Large intestine (tissue), 3 donors: ENCODE data around the gene HOXD13. TPM values are rescaled to one million over a fixed set of nuclear protein-coding genes. Genes with fewer than 3 reads are reported as not detected.
A peak's percentile ranks its signal among the peaks of the same experiment; 100 is the strongest.

Source experiments
- DNase-seq, 2 donors: peaks; one replicate each; pipeline versions ENCODE4 v3.0.0 to v3.0.0-alpha.2; 2013
- H3K27ac ChIP-seq: one replicate; pipeline ENCODE4 v1.5.1; 2013; ENCODE audit warnings: low read length
- H3K27me3 ChIP-seq: 2 replicates; pipeline ENCODE4 v1.6.1; 2013; ENCODE audit warnings: low read length; ENCODE audit not compliant: control insufficient read depth, insufficient read depth
- H3K36me3 ChIP-seq: 2 replicates; pipeline ENCODE4 v1.6.1; 2013; ENCODE audit warnings: low read length; ENCODE audit not compliant: control insufficient read depth, insufficient read depth
- H3K4me1 ChIP-seq: one replicate; pipeline ENCODE4 v1.6.1; 2013; ENCODE audit warnings: low read length; ENCODE audit not compliant: control insufficient read depth, insufficient read depth
- H3K4me3 ChIP-seq: one replicate; pipeline ENCODE4 v1.5.1; 2013; ENCODE audit warnings: low read length
- H3K9me3 ChIP-seq: one replicate; pipeline ENCODE4 v1.6.1; 2013; ENCODE audit warnings: mild to moderate bottlenecking, low read depth, low read length, moderate library complexity; ENCODE audit not compliant: control insufficient read depth
- WGBS: methylation state at CpG from one replicate; pipeline ENCODE4 v1.1.5; 2013; ENCODE audit warnings: low lambda C conversion rate; ENCODE audit not compliant: insufficient coverage; 5-methylcytosine and 5-hydroxymethylcytosine counted together
- polyA plus RNA-seq: library from polyadenylated mRNA; unstranded; fragments of 120-200 nt; gene quantifications from one replicate; pipeline ENCODE4 v1.2.1, GENCODE V29; 2013

Gene HOXD13
- polyA plus RNA-seq, 1 donor: not detected

DNA sequence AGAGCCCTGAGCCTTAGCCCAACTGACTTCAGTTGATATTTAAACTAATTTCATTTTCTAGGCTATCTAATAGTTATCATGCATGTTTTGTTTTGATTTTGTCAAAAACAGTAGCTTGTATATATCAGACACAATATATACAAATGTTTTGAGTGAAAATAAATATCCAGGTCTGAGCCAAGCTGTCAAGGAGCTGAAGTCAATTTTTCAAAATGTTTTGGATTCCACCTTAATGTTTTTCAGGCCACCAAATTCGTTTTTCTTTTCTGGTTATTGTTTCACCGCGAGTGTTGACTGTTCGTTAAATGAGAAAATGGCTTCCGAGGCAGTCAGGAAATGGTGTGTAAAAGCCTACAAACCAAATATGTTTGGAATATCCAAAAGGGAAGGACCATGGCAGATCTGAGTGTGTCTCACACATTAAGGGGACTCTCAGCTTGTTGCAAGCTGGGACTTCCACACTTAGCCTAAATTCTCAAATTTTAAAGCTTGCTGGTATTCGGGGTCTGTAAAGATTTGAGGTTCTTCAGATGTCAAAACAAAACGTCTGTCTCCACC is 9.9 kb downstream of the HOXD13 start:
- no peaks in the 10 kb centered on the region for H3K4me1 ChIP-seq
- H3K27me3 ChIP-seq: peaks cover 100% of the 10 kb centered on the region
- 0% methylated on average over 1 of the region's 7 CpGs for WGBS
- H3K36me3 ChIP-seq: no peaks in the 10 kb centered on the region
- H3K4me3 ChIP-seq: no peak overlapping the region
- no peak overlapping the region for H3K27ac ChIP-seq
- H3K9me3 ChIP-seq: peaks cover 37% of the 10 kb centered on the region
- no peak for DNase-seq

- no peak overlapping the region for H3K27ac ChIP-seq
- peaks cover 96% of the 10 kb centered on the region for H3K27me3 ChIP-seq
- WGBS: no CpG with 5 or more reads among the region's 7 CpGs
- H3K9me3 ChIP-seq: peaks cover 35% of the 10 kb centered on the region
- H3K4me1 ChIP-seq: no peaks in the 10 kb centered on the region
- H3K4me3 ChIP-seq: no peak overlapping the region
- H3K36me3 ChIP-seq: no peaks in the 10 kb centered on the region
- DNase-seq: no peak
Observed at GRCh38 chr2:176103194-176103593, 10.7 kb downstream of the HOXD13 start.

DNA sequence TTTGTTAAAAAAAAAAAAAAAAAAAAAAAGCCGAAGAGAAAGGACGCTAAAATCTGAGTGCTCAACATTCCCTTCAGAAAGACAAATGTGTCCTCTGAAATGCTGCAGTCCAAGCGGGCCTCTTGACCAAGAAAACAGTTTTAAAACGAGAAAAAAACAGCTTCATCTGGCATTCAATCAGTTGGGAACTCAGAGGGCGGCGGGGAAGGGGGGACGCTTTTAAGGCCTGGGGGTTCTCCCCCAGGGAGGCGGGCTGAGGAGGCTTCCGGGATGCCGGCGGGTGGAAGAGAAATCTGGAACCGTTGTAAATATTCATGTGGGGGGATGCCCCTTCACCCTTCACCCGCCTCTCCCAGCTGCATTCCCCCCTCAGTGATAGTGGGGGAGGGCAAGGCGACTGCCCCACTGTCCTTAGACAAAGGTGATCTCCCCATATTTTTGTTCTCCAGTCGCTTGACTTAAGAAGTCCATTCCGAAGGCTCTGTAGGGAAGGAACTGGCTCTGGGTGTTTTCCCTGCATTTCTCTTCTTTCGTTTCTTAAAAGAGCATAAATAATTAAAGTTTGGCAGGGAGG is 11.3 kb downstream of the HOXD13 start:
- no peak overlapping the region for H3K27ac ChIP-seq
- no peak overlapping the region for H3K4me3 ChIP-seq
- H3K9me3 ChIP-seq: peaks cover 29% of the 10 kb centered on the region
- no peaks in the 10 kb centered on the region for H3K4me1 ChIP-seq
- no peak for DNase-seq
- 0% methylated on average over 2 of the region's 17 CpGs for WGBS
- peaks cover 96% of the 10 kb centered on the region for H3K27me3 ChIP-seq
- H3K36me3 ChIP-seq: no peaks in the 10 kb centered on the region

GRCh38 chr2:176104316-176105077 is 12.0 kb downstream of the HOXD13 start:
- no peaks in the 10 kb centered on the region for H3K4me1 ChIP-seq
- peaks cover 29% of the 10 kb centered on the region for H3K9me3 ChIP-seq
- no CpG with 5 or more reads among the region's 56 CpGs for WGBS
- peaks cover 96% of the 10 kb centered on the region for H3K27me3 ChIP-seq
- no peaks in the 10 kb centered on the region for H3K36me3 ChIP-seq
- no peak for DNase-seq
- H3K27ac ChIP-seq: no peak overlapping the region
- no peak overlapping the region for H3K4me3 ChIP-seq

DNA sequence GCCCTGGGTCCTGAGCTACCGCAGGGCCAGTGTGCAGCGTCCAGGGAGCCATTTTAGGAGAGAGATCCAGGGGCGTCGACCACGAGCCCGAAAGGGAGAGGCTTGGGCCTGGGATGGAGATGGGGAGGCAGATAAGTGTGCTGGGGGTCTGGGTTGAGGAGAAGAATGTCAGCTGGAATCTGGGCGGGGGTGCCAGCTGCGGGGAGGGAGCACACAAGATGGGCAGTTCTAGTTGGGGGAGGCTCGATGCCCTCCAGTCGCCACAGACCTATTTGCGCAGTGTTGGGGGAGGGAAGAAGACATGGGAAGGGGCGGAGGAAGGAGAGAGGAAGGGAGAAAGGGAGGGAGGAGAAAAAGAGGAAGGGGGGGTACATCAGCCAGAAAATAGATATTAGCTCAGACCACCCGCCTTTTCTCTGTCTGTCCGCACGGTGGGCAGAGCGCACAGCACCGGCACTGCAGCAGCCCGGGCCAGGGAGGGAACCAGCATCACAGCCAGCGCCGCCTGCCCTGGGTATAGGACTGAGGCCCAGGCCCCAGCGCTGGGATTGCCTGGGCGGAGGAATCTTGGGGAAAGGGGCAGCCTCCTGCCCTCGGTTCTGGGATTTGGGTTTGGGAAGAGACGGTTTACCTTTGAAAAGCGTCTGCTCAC is 12.7 kb downstream of the HOXD13 start:
- no peak for DNase-seq
- H3K9me3 ChIP-seq: peaks cover 25% of the 10 kb centered on the region
- no peak overlapping the region for H3K4me3 ChIP-seq
- H3K27ac ChIP-seq: no peak overlapping the region
- peaks cover 96% of the 10 kb centered on the region for H3K27me3 ChIP-seq
- no peaks in the 10 kb centered on the region for H3K4me1 ChIP-seq
- no peaks in the 10 kb centered on the region for H3K36me3 ChIP-seq
- 4% methylated on average over 4 of the region's 25 CpGs for WGBS

GRCh38 chr2:176105730-176106580 is 13.4 kb downstream of the HOXD13 start:
- no peaks in the 10 kb centered on the region for H3K4me1 ChIP-seq
- H3K27me3 ChIP-seq: peaks cover 96% of the 10 kb centered on the region
- no peak for DNase-seq
- H3K36me3 ChIP-seq: no peaks in the 10 kb centered on the region
- 2% methylated on average over 4 of the region's 25 CpGs for WGBS
- no peak overlapping the region for H3K4me3 ChIP-seq
- no peak overlapping the region for H3K27ac ChIP-seq
- H3K9me3 ChIP-seq: peaks cover 20% of the 10 kb centered on the region

DNA sequence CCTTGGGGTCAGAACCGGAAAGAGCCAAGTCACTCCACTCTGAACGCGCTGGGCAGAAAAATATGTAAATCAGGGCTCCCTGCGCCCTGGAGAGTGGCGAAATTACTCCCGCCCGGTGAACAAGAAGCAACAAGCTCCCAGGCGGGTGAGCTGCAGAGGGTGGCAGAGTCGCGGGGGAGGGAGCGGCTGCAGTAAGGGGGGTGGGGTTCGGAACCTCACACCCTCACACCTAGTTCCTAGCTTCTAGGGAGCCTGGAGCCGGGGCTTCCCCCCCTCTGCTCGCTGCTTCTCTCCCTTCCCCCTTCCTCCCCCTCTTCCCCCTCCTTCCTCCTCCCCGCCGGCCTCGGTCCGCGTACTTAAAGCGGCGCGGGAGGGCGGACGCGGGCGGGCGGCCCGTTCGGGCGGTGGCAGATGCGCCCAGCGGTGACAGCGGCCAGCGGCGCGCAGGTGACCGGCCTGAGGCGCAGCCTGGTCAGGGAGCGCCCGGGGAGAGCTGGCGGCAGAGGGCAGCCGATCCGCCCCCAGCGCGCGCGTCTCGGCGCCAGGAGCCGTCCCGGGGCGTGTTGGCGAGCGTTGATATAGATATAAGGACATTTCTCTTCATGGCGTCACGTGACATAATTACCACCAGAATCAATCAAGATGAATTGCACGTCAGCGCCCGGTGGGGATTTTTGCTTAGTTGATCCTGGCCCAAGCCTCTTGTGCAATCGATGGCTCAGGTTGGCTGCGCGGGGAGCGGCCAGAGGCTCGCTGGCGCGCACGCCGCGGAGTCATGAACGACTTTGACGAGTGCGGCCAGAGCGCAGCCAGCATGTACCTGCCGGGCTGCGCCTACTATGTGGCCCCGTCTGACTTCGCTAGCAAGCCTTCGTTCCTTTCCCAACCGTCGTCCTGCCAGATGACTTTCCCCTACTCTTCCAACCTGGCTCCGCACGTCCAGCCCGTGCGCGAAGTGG is 14.3 kb downstream of the HOXD13 start, which contains the start of gene HOXD11:
Gene HOXD11, plus strand, starts transcription at position 700 of the 959 bp plus-strand sequence. Its CDS starts 76 bp downstream, at position 776.
- Histone ChIP-seq H3K4me3 (no peak within 1 kb of the TSS), H3K27me3 (peaks cover 96% of the 10 kb centered on the region), H3K9me3 (peaks cover 22% of the 10 kb centered on the region), H3K4me1 (no peaks in the 10 kb centered on the region), H3K36me3 (no peaks in the 10 kb centered on the region), H3K27ac (no peak within 1 kb of the TSS)
- no CpG with 5 or more reads among the region's 85 CpGs for WGBS
- DNase-seq: peak in 1 of 2 donors; percentile 43

DNA sequence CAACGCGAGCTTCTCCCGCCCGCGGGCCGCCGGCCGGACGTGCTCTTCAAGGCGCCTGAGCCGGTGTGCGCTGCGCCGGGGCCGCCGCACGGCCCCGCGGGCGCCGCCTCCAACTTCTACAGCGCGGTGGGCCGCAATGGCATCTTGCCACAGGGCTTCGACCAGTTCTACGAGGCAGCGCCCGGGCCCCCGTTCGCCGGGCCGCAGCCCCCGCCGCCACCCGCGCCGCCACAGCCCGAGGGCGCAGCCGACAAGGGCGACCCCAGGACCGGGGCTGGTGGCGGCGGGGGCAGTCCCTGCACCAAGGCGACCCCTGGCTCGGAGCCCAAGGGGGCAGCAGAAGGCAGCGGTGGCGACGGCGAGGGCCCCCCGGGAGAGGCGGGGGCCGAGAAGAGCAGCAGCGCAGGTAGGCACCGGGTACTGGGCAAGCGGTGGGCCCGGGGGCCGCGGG is 15.2 kb downstream of the HOXD13 start:
- peaks cover 30% of the 10 kb centered on the region for H3K9me3 ChIP-seq
- no peak for DNase-seq
- H3K27me3 ChIP-seq: peaks cover 96% of the 10 kb centered on the region
- H3K27ac ChIP-seq: no peak overlapping the region
- H3K4me1 ChIP-seq: no peaks in the 10 kb centered on the region
- no peak overlapping the region for H3K4me3 ChIP-seq
- WGBS: no CpG with 5 or more reads among the region's 59 CpGs
- H3K36me3 ChIP-seq: no peaks in the 10 kb centered on the region

GRCh38 chr2:176109192-176109901 is 16.8 kb downstream of the HOXD13 start:
- Histone ChIP-seq H3K27ac (no peak overlapping the region), H3K9me3 (peaks cover 29% of the 10 kb centered on the region), H3K4me1 (no peaks in the 10 kb centered on the region), H3K4me3 (no peak overlapping the region), H3K27me3 (peaks cover 96% of the 10 kb centered on the region), H3K36me3 (no peaks in the 10 kb centered on the region)
- WGBS: 0% methylated on average over 1 of the region's 26 CpGs
- DNase-seq: no peak
